PC-3 (cell line): Measurements from ENCODE around the gene ABCA2.

Source experiments
- CTCF ChIP-seq: fragments of 300-600 bp; sonication (generic); conservative IDR thresholded peaks from 2 replicates; pipeline ENCODE4 v1.5.1; 2017; ENCODE audit warnings: antibody characterized with exemption, low read depth, mild to moderate bottlenecking, low read length
- EZH2 ChIP-seq: fragments of 300-600 bp; sonication (generic); IDR thresholded peaks from one replicate; pipeline ENCODE4 v1.6.1; 2017; ENCODE audit warnings: antibody characterized with exemption, mild to moderate bottlenecking, low read length; ENCODE audit not compliant: unreplicated experiment
- EZH2phosphoT487 ChIP-seq: fragments of 300-600 bp; sonication (generic); IDR thresholded peaks from 2 replicates; pipeline ENCODE4 v1.6.1; 2018; ENCODE audit warnings: mild to moderate bottlenecking, antibody characterized with exemption, low read length, borderline replicate concordance

DNA sequence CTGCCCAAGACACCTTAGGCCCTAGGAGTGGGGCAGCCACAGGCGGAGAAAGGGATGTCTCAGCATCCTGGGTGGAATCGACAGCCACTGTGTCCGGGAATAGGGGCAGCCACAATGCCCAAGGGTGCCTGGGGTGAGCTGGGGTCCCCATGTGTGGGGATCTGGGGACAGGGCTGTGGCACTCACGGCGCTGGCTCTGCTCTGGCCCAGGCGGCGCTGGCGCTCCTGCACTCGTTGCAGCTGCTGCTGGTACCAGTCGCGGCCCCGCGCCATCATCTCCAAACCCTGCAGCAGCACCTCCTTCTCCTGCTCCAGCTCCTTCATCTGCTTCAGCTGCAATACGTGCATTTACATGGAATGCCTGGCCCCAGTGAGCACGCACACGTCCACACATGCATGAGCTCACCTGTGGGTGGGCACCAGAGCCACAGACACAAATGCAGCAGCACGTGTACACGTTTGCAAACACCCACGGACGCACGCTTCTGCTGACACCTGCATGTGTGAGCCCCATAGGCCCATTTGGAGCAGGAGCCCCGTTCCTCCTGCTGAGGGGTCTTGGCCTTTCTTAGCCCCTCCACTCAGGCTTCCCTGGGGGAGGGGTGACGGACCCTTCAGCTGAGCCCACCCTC is 37.4 kb upstream of the ABCA2 start:
- no peak for TF ChIP-seq CTCF
- TF ChIP-seq EZH2: no peak
- TF ChIP-seq EZH2phosphoT487: no peak
